PC-9 (cell line): Measurements from ENCODE around the gene PRR19.

ENCODE experiments used
- CTCF ChIP-seq: fragments of 200-600 bp; sonication (generic); conservative IDR thresholded peaks from 2 replicates; pipeline ENCODE4 v1.6.1; 2017; ENCODE audit warnings: mixed run types, antibody characterized with exemption, mild to moderate bottlenecking, moderate library complexity
- EZH2 ChIP-seq: fragments of 200-600 bp; sonication (generic); IDR thresholded peaks from 2 replicates; pipeline ENCODE4 v1.8.0; 2017; ENCODE audit warnings: antibody characterized with exemption, low read depth

DNA sequence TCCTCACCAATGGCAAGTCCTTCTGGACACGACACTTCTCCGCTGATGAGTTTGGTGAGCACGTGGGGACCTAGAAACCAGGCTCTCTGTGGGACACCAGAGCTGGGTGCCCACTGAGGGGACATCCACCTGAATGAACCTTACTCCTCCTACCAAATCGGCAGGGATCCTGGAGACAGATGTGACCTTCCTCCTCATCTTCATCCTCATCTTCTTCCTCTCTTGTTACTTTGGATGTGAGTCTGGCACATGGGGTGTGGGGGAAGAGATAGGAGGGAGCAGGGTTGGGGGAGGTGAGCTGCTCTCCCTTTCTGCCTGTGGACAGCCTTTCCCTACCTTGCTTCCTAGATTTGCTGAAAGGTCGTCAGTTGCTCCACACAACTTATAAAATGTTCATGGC, 13.1 kb downstream of the PRR19 start:
- no peak for TF ChIP-seq CTCF
- TF ChIP-seq EZH2: no peak
